ENCODE results near the gene SRPRB.

SRPRB gene

GRCh38 chr3:133840767-133841166 is 35.2 kb downstream of the SRPRB start:
- no peak for DNase-seq (ENCODE audit: low spot score)

- DNase-seq (ENCODE audit: low spot score), result no peak
Measured at GRCh38 chr3:133841196-133841595, 35.6 kb downstream of the SRPRB start.

DNA sequence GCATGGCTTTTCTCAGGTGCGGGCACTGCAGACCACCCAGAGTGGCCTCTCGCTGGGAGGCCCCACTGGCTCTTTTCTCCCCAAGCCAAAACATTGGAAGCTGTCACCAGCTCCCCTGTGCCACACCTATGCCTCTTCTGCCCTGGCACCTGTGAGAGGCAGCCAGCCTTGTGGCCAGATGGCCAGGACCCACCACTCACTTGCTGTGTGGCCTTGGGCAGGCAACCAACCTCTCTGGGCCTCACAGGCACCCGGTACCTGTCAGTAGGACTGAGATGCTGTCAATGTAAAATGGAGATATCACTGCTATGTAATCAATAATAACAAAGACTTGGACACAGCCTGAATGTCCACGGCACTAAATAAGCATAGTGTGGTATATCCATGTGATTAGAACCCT is 36.5 kb downstream of the SRPRB start:
- no peak for DNase-seq (ENCODE audit: low spot score)

DNA sequence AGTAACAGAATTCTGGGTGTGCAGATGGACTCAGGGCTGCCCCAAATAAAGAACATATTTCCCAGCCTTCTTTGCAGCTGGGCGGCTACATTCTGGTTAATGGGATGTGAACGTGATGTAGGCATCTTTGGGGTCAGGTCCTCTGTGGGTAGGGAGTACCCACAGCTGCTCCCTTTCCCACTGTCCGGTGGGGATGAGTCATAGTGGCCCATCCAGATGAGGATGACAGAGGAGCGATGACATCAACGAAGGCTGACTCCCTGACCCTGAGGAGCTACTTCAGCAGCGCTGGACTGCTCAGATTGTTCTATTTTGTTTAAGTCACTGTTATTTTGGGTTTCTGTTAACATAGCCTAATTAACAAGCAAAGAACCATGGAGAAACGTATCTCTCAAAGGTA is 38.0 kb downstream of the SRPRB start:
- no peak for DNase-seq (ENCODE audit: low spot score)

DNA sequence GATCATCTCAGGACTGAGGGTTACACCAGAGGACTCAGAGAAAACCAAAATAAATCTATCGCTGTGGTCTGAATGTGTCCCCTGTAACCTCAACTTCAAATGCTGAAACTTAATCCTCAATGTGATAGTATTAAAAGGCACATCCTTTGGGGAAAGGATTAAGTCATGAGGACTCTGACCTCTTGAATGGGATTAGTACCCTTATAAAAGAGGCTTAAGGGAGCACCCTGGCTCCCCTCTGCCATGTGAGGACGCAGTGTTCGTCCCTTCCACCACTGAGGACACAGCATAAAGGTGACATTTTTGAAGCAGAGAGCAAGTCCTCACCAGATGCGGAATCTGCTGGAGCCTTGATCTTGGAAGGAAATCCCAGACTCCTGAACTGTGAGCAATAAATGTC is 39.5 kb downstream of the SRPRB start:
- no peak for DNase-seq (ENCODE audit: low spot score)

GRCh38 chr3:133849346-133849745 is 43.7 kb downstream of the SRPRB start:
- DNase-seq (ENCODE audit: low spot score), result no peak

- DNase-seq (ENCODE audit: low spot score), result no peak
Measured at GRCh38 chr3:133850034-133850433, 44.4 kb downstream of the SRPRB start.

DNA sequence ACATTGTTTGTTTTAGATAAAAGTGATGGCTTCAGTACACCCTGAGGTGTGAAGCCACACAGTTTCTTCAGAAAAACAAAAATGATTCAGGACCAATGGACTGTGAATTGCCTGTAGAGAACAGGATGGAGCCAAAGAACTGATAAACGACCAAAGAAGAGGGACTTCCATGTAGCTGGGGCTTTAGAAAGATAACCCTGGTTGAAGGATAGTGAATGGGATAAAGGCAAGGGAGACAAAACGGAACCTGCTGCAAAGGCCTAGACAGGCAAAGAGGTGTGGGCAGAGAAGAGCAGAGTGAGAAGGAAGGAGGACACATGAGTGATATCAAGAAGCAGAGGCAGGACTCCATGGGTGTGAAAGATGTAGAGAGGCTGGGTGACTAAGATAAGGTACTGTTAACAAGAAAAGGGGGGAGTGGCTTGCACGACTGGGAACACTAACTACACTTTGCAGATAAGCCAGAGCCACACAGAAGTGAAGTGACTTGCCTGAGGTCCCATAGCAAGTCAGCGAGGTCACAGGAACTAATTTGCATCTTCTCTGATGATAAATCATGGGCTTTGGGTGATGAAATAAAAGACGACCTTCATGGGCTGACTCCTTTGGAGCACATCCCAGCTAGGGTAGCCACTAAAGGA is 45.8 kb downstream of the SRPRB start:
- DNase-seq (ENCODE audit: low spot score), result no peak

DNA sequence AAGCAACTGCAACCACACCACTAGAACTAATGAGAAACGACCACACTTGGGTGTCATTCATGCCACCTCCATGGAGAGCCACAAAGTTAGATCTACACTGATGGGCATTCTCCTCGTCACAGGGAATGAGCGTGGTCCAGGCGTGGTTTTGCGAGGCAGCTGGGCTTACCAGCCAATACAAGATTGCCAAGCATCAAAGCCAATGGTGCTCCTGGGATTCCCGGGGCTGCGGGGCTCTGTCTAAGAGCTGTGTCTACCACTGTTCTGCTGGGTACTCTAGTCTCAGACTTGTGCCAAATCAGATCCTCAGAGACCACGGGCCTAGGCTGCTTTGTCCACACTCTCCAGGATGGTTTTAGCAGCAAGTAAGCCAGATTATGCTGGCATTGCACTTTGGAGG is 46.3 kb downstream of the SRPRB start:
- no peak for DNase-seq (ENCODE audit: low spot score)

DNA sequence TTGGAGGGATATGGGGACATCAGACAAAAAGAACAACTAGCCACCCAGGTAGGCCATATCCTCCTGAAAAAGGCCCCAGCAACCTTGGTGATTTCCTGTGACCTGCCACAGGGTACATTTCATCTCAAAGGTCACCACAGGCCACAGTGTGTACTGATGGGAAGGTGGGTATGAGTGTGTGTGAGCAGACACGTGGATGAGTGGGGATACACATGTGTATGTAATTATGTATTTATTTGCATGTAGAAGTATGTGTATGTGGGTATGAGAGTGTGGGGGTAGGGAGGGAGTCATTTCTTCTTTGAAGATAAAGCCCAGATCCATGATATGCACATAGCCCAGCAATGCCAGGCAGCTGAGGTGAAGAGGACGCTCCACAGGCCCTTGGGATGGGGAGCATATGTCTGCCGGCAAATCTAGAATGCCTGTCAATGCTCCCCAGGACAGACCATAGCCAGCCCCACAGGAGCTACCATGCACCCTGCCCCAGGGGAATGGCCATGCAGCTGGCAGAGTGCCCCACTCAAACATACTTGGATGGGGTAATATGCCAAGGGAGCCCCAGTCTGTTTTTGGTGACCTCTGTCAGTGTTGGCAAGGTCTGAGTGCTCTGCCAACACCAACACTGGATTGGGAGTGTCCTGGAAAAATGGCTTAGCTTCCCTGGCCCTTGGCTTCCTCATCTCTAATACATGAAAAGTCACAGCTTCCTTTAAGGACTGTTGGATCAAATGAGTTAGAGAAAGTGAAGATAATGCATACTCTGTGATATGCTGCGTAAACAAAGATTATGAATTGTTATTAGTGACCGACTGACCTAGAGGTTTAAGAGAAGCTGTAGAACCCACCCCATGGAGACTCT is 47.7 kb downstream of the SRPRB start:
- DNase-seq (ENCODE audit: low spot score), result no peak

GRCh38 chr3:133853925-133854227 is 48.3 kb downstream of the SRPRB start:
- no peak for DNase-seq (ENCODE audit: low spot score)

- DNase-seq (ENCODE audit: low spot score), result no peak
Measured at GRCh38 chr3:133854264-133855001, 48.8 kb downstream of the SRPRB start.

DNA sequence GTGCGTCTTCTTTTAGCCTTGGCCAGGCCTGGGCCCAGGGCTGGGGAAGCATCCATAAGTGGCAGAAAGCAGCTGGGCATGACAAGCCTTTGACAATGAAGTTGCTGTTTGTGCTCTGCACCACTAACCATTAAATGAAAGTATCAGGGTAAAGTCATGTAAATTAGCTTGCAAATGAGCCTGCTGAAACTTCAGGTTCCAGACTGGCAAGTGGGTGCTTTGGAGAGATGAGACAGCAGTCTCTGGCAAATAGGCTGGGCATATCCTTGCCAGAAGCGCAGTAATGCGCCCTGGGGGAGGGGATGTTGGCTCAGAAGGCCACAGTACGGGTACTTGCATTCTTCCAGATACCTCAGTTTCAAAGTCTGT is 49.4 kb downstream of the SRPRB start:
- DNase-seq (ENCODE audit: low spot score), result peak; percentile 58

GRCh38 chr3:133855772-133856171 is 50.2 kb downstream of the SRPRB start:
- DNase-seq (ENCODE audit: low spot score), result no peak

- DNase-seq (ENCODE audit: low spot score), result no peak
Measured at GRCh38 chr3:133856316-133856715, 50.7 kb downstream of the SRPRB start.

GRCh38 chr3:133857767-133858166 is 52.2 kb downstream of the SRPRB start:
- no peak for DNase-seq (ENCODE audit: low spot score)

GRCh38 chr3:133859381-133860234 is 54.0 kb downstream of the SRPRB start:
- no peak for DNase-seq (ENCODE audit: low spot score)

DNA sequence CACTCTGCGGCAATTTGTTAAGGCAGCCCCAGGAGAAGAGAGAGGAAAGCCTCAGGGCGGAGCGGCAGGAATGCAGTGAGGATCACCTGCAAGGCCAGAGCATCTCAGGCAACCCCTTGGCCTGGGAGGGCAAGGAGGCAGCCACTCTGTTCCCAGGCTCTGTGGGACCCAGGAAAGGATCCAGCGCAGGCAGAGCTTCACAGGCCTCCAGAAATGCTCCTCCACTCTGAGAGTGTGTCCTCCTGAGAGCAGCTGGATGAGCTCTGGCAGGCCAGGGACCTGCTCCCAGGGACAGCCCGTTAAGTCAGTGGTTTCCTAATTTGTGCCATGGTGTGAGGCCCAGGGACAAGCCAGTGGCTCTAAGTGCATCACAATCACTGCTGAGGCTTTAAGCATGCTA is 54.9 kb downstream of the SRPRB start:
- DNase-seq (ENCODE audit: low spot score), result no peak

DNA sequence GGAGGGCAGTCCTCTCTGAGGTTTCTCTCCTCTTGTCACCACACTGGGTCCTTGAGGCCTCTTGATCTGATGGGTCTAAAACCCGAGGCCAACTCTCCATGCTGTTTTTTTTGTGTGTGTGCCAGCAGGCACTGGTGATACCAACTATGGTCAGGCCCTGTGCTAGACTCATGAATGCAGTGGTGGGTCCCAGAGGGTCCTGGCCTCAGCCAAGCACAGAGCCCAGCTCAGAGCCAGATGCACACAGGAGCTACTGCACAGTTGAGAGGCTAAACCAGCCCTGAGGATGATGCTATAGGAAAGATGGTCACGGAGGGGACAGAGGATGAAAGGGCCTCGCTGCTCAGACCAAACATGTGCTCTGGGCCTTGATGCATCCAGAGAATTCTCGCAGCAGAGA is 56.5 kb downstream of the SRPRB start:
- DNase-seq (ENCODE audit: low spot score), result no peak

DNA sequence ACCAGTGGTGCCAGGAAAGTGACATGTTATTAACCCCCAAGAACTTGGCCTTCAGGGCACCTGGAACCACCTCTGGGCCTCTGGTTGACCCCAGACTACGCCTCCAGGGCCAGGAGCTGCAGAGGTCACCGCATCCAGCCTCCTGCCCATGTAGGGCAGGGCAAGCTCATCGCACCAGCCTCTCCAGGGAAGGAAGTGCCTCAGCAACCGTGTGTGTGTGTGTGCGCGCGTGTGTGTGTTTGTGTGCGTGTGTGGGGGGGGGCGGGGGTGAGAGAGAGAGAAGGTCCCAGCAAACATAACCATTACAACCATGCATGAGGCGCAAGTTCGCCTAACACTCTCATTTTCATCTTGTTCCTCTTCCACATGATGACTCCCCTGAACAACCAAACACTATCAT is 58.3 kb downstream of the SRPRB start:
- DNase-seq (ENCODE audit: low spot score), result no peak

DNA sequence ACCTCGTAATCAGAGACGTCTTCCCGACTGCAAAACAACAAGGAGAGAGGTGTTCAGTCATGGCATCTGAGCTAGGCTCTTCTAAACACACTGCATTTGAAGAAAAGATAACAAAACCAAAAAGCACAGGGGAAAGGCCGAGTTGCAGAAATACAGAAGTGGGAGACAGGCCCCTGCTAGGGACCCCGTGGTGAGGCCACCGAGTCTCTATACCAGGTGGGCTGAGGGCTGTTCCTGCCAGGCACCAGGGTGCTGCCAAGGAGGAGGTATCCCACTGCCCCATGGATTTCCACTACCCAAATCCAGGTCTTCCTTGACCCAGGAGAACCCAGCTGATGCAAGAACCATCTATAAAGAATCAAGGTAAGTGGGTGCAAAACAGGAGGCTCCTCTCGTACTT is 59.0 kb downstream of the SRPRB start:
- no peak for DNase-seq (ENCODE audit: low spot score)

DNA sequence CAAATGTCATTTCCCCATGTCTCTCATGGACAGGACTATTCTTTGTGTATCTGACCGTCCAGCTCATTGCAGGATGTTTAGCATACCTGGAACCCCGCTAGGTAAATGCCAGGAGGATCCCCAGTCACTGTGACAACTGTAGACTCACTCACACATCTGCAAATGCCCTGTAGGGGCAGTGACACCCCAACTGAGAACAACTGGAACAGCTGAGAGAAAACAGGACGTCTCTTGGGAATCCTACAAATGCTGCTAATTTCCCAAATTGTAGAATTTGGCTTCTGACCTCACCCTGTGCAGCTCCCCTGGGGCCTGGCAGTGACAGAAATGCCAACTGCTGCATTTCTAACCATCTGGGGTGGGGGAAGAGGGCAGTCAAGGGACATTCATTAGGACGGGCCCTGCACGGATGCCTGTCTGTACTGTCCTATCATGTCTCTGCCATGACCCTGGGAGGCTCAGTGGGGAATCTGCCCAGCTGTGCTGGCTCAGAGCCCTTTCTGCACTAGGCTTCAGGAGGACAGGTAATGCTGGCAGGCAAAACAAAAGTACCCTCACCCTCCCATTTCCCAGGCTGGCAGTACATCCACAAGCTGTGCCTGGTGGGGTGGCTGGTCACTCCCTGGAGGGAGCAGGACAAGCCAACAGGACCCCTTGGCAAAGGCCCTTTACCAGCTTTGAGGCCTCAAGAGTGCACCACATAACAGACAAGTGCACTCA is 59.7 kb downstream of the SRPRB start:
- no peak for DNase-seq (ENCODE audit: low spot score)
